Peyer's patch (tissue), 4 donors: ENCODE results near the gene FBXL19.

Experiments used
- POLR2A ChIP-seq, 2 donors: fragments of 450-650 bp; IDR thresholded peaks; one replicate each; pipeline ENCODE4 v1.5.1; 2017; ENCODE audit warnings: antibody characterized with exemption in 2 of 2, mild to moderate bottlenecking in 2 of 2, moderate library complexity in 2 of 2
- TF ChIP-seq, protein P1 (sequence below), 6 experiments: fragments of 450-650 bp in 4 of 6; fragments of 200-600 bp in 2 of 6; sonication (generic) in 1 of 6; IDR thresholded peaks; one replicate each; pipeline ENCODE4 v1.5.1; 2017 to 2019; ENCODE audit warnings: antibody characterized with exemption in 6 of 6, mild to moderate bottlenecking in 3 of 6, moderate library complexity in 1 of 6

GRCh38 chr16:30927789-30928378 is 4.5 kb downstream of the FBXL19 start:
- TF ChIP-seq POLR2A (IDR thresholded peaks at IDR 0.05): no peak
- TF ChIP-seq, protein P1, sequence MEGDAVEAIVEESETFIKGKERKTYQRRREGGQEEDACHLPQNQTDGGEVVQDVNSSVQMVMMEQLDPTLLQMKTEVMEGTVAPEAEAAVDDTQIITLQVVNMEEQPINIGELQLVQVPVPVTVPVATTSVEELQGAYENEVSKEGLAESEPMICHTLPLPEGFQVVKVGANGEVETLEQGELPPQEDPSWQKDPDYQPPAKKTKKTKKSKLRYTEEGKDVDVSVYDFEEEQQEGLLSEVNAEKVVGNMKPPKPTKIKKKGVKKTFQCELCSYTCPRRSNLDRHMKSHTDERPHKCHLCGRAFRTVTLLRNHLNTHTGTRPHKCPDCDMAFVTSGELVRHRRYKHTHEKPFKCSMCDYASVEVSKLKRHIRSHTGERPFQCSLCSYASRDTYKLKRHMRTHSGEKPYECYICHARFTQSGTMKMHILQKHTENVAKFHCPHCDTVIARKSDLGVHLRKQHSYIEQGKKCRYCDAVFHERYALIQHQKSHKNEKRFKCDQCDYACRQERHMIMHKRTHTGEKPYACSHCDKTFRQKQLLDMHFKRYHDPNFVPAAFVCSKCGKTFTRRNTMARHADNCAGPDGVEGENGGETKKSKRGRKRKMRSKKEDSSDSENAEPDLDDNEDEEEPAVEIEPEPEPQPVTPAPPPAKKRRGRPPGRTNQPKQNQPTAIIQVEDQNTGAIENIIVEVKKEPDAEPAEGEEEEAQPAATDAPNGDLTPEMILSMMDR (IDR thresholded peaks at IDR 0.05): no peak
